Smooth muscle cell (in vitro differentiated cells): ENCODE measurements around the gene RHOB. TPM values are rescaled to one million over a fixed set of nuclear protein-coding genes. Genes with fewer than 3 reads are reported as not detected.

Experiments used
- DNase-seq: peaks from one replicate; lab custom pipeline; 2025; ENCODE audit not compliant: unreplicated experiment; lab: John Stamatoyannopoulos, UW
- H2AFZ ChIP-seq: fragments of 200-600 bp; sonication (generic); 2 replicates; pipeline ENCODE4 v1.6.0; 2016; ENCODE audit warnings: antibody characterized with exemption, low read depth, mild to moderate bottlenecking
- H3F3A ChIP-seq: fragments of 200-600 bp; sonication (generic); 2 replicates; pipeline ENCODE4 v1.6.0; 2017; ENCODE audit warnings: antibody characterized with exemption, low read depth
- H3K27ac ChIP-seq: fragments of 200-600 bp; sonication (generic); 2 replicates; pipeline ENCODE4 v1.5.1; 2016; ENCODE audit warnings: low read depth, mild to moderate bottlenecking
- H3K27me3 ChIP-seq: fragments of 200-600 bp; sonication (generic); 2 replicates; pipeline ENCODE4 v1.6.1; 2016; ENCODE audit warnings: low read depth, mild to moderate bottlenecking
- H3K36me3 ChIP-seq: fragments of 200-600 bp; sonication (generic); 2 replicates; pipeline ENCODE4 v1.5.1; 2016; ENCODE audit warnings: low read depth
- H3K4me1 ChIP-seq: fragments of 200-600 bp; sonication (generic); 2 replicates; pipeline ENCODE4 v1.5.1; 2016; ENCODE audit warnings: low read depth
- H3K4me2 ChIP-seq: fragments of 200-600 bp; sonication (generic); 2 replicates; pipeline ENCODE4 v1.6.0; 2016; ENCODE audit warnings: mild to moderate bottlenecking
- H3K4me3 ChIP-seq: fragments of 200-600 bp; sonication (generic); 2 replicates; pipeline ENCODE4 v1.5.1; 2016; ENCODE audit warnings: mild to moderate bottlenecking
- H3K79me2 ChIP-seq: fragments of 200-600 bp; sonication (generic); 2 replicates; pipeline ENCODE4 v1.6.0; 2016; ENCODE audit warnings: low read depth, mild to moderate bottlenecking
- H3K9ac ChIP-seq: fragments of 200-600 bp; sonication (generic); 2 replicates; pipeline ENCODE4 v1.6.0; 2016; ENCODE audit warnings: low read depth
- H3K9me3 ChIP-seq: fragments of 200-600 bp; sonication (generic); replicated peaks from 2 replicates; pipeline ENCODE4 v1.5.1; 2016; ENCODE audit warnings: low read depth
- H4K20me1 ChIP-seq: fragments of 200-600 bp; sonication (generic); 2 replicates; pipeline ENCODE4 v1.6.0; 2016; ENCODE audit warnings: low read depth
- CTCF ChIP-seq: fragments of 200-600 bp; sonication (generic); IDR thresholded peaks from 2 replicates; pipeline ENCODE4 v1.5.1; 2017; ENCODE audit warnings: borderline replicate concordance, mild to moderate bottlenecking, antibody characterized with exemption; ENCODE audit not compliant: insufficient read depth, poor library complexity, severe bottlenecking
- WGBS: methylation state at CpG from one replicate; pipeline ENCODE4 v1.1.7; 2016; ENCODE audit warnings: low lambda C conversion rate; 5-methylcytosine and 5-hydroxymethylcytosine counted together
- polyA plus RNA-seq: library from polyadenylated mRNA; unstranded; fragments of >200 nt; fragmentation: Nextera tagmentation; extraction: Ambion mirVana; gene quantifications from 2 replicates; pipeline ENCODE4 v1.2.1, GENCODE V29; 2016
- total RNA-seq: library from RNA; depleted of rRNA; stranded (reverse); fragments of >200 nt; gene quantifications from 2 replicates; pipeline ENCODE4 v1.2.3, GENCODE V29; 2014

RHOB gene
- total RNA-seq (218 and 231 TPM in 2 replicates), polyA plus RNA-seq (75.9 and 78.1 TPM in 2 replicates)

GRCh38 chr2:20446917-20447436, at the start of gene RHOB:
Gene RHOB, plus strand, starts transcription at chr2:20447074. Its CDS starts 392 bp downstream, at chr2:20447466.
- Histone ChIP-seq H4K20me1 (peaks cover 41% of the 10 kb centered on the region), H3K27me3 (no peaks in the 10 kb centered on the region), H3K4me2 (peak within 1 kb of the TSS; percentile 96), H2AFZ (no peak within 1 kb of the TSS), H3K27ac (peak within 1 kb of the TSS; percentile 91), H3K9ac (peak within 1 kb of the TSS; percentile 93), H3K36me3 (no peaks in the 10 kb centered on the region), H3F3A (peaks cover 52% of the 10 kb centered on the region), H3K4me1 (peaks cover 48% of the 10 kb centered on the region), H3K9me3 (no peaks in the 10 kb centered on the region), H3K4me3 (peak within 1 kb of the TSS; percentile 92), H3K79me2 (peaks cover 28% of the 10 kb centered on the region)
- DNase-seq: peak; percentile 91
- WGBS: 2% methylated on average over 31 of the region's 60 CpGs
- no peak for TF ChIP-seq CTCF

GRCh38 chr2:20397811-20398447, 48.9 kb upstream of the RHOB start:
- 90% methylated on average over 5 of the region's 5 CpGs for WGBS

GRCh38 chr2:20398956-20399567, 47.8 kb upstream of the RHOB start:
- DNase-seq: no peak
- Histone ChIP-seq H4K20me1 (no peaks in the 10 kb centered on the region), H3K9me3 (no peaks in the 10 kb centered on the region), H3F3A (no peaks in the 10 kb centered on the region), H3K4me1 (no peaks in the 10 kb centered on the region), H3K4me2 (no peak overlapping the region), H3K27ac (no peak overlapping the region), H3K36me3 (no peaks in the 10 kb centered on the region), H2AFZ (no peak overlapping the region), H3K79me2 (no peaks in the 10 kb centered on the region), H3K9ac (no peak overlapping the region), H3K27me3 (no peaks in the 10 kb centered on the region), H3K4me3 (no peak overlapping the region)
- 80% methylated on average over 7 of the region's 7 CpGs for WGBS
- TF ChIP-seq CTCF: no peak

More at GRCh38 chr2:20397811-20398447, 48.9 kb upstream of the RHOB start:
- H3K79me2 ChIP-seq: no peaks in the 10 kb centered on the region
- H3F3A ChIP-seq: no peaks in the 10 kb centered on the region
- no peak overlapping the region for H3K27ac ChIP-seq
- H3K36me3 ChIP-seq: no peaks in the 10 kb centered on the region
- DNase-seq: no peak
- H4K20me1 ChIP-seq: no peaks in the 10 kb centered on the region
- H3K9ac ChIP-seq: no peak overlapping the region
- no peaks in the 10 kb centered on the region for H3K9me3 ChIP-seq
- H3K27me3 ChIP-seq: no peaks in the 10 kb centered on the region
- H3K4me2 ChIP-seq: no peak overlapping the region
- no peak overlapping the region for H3K4me3 ChIP-seq
- TF ChIP-seq CTCF: no peak
- H3K4me1 ChIP-seq: no peaks in the 10 kb centered on the region
- H2AFZ ChIP-seq: no peak overlapping the region

GRCh38 chr2:20400306-20400705, 46.6 kb upstream of the RHOB start:
- 91% methylated on average over 1 of the region's 1 CpG for WGBS

More at GRCh38 chr2:20400306-20400705, 46.6 kb upstream of the RHOB start:
- no peak for DNase-seq
- Histone ChIP-seq H3K4me2 (no peak overlapping the region), H3K9me3 (no peaks in the 10 kb centered on the region), H3K36me3 (no peaks in the 10 kb centered on the region), H3K27me3 (no peaks in the 10 kb centered on the region), H3K79me2 (no peaks in the 10 kb centered on the region), H3K4me3 (no peak overlapping the region), H2AFZ (no peak overlapping the region), H3F3A (no peaks in the 10 kb centered on the region), H3K9ac (no peak overlapping the region), H3K4me1 (no peaks in the 10 kb centered on the region), H3K27ac (no peak overlapping the region), H4K20me1 (no peaks in the 10 kb centered on the region)
- TF ChIP-seq CTCF: no peak
